HEK293 (cell line): ENCODE data around the gene MOG.

Experiments used
- CTCF ChIA-PET: fragments of 350-600 bp; formaldehyde crosslinking; extraction: SDS; loops from one replicate; lab custom pipeline; 2021; ENCODE audit warnings: antibody characterized with exemption; lab: Yijun Ruan, JAX
- POLR2A ChIA-PET: fragments of 300-600 bp; formaldehyde crosslinking; extraction: SDS; loops from one replicate; lab custom pipeline; 2020; ENCODE audit warnings: antibody characterized with exemption, inconsistent platforms; lab: Yijun Ruan, JAX
- H3K27ac ChIP-seq: fragments of 200-500 bp; sonication (Bioruptor generic); 2 replicates; pipeline ENCODE4 v1.5.1; 2014; ENCODE audit warnings: low read depth, low read length, control low read depth, inconsistent platforms; ENCODE audit errors: extremely low read depth
- H3K36me3 ChIP-seq, 2 experiments: fragments of 200-500 bp in 1 of 2; sonication (Bioruptor generic) in 1 of 2; 1 replicate in 1 of 2; 2 replicates in 1 of 2; pipeline ENCODE4 v1.5.1; 2014 to 2017; ENCODE audit warnings: inconsistent platforms in 2 of 2, low read length in 2 of 2; ENCODE audit not compliant: control insufficient read depth in 2 of 2, insufficient read depth in 1 of 2
- H3K4me1 ChIP-seq: fragments of 200-500 bp; sonication (Bioruptor generic); 2 replicates; pipeline ENCODE4 v1.5.1; 2014; ENCODE audit warnings: mild to moderate bottlenecking, low read length, inconsistent platforms; ENCODE audit not compliant: control insufficient read depth, insufficient read depth
- H3K4me3 ChIP-seq: 2 replicates; pipeline ENCODE4 v1.5.1; 2011; ENCODE audit warnings: low read depth, mild to moderate bottlenecking, control low read depth, low read length, moderate library complexity
- H3K9me3 ChIP-seq: fragments of 200-500 bp; sonication (Bioruptor generic); 2 replicates; pipeline ENCODE4 v1.5.1; 2014; ENCODE audit warnings: low read depth, low read length, inconsistent platforms; ENCODE audit not compliant: control insufficient read depth, insufficient read depth
- CTCF ChIP-seq: fragments of 450-650 bp; formaldehyde crosslinking; IDR thresholded peaks from 2 replicates; pipeline ENCODE4 v1.5.1; 2016; ENCODE audit warnings: missing biosample characterization, missing genetic modification characterization
- OVOL3 ChIP-seq: fragments of 450-650 bp; formaldehyde crosslinking; IDR thresholded peaks from 2 replicates; pipeline ENCODE4 v1.5.1; 2016; ENCODE audit warnings: missing biosample characterization, missing genetic modification characterization
- PRDM1 ChIP-seq: fragments of 450-650 bp; formaldehyde crosslinking; IDR thresholded peaks from 2 replicates; pipeline ENCODE4; 2016; ENCODE audit warnings: missing biosample characterization, missing genetic modification characterization
- ZBTB48 ChIP-seq: fragments of 450-650 bp; formaldehyde crosslinking; IDR thresholded peaks from 2 replicates; pipeline ENCODE4 v1.5.1; 2016; ENCODE audit warnings: missing biosample characterization, missing genetic modification characterization
- ZNF157 ChIP-seq: fragments of 450-650 bp; formaldehyde crosslinking; IDR thresholded peaks from 2 replicates; pipeline ENCODE4 v1.5.1; 2016; ENCODE audit warnings: missing biosample characterization, missing genetic modification characterization
- ZNF169 ChIP-seq: fragments of 450-650 bp; formaldehyde crosslinking; IDR thresholded peaks from 2 replicates; pipeline ENCODE4 v1.5.1; 2016; ENCODE audit warnings: missing biosample characterization, missing genetic modification characterization
- ZNF248 ChIP-seq: fragments of 450-650 bp; formaldehyde crosslinking; IDR thresholded peaks from 2 replicates; pipeline ENCODE4 v1.5.1; 2017; ENCODE audit warnings: missing biosample characterization, missing genetic modification characterization
- ZNF518A ChIP-seq: fragments of 450-650 bp; formaldehyde crosslinking; conservative IDR thresholded peaks from 2 replicates; pipeline ENCODE4 v1.5.1; 2016; ENCODE audit warnings: low read depth, missing biosample characterization, missing genetic modification characterization
- ZNF558 ChIP-seq: fragments of 450-650 bp; formaldehyde crosslinking; IDR thresholded peaks from 2 replicates; pipeline ENCODE4 v1.5.1; 2016; ENCODE audit warnings: missing biosample characterization, missing genetic modification characterization
- ZNF561 ChIP-seq: fragments of 450-650 bp; IDR thresholded peaks from 2 replicates; pipeline ENCODE4 v1.5.1; 2018; ENCODE audit warnings: missing biosample characterization, missing genetic modification characterization, borderline replicate concordance
- ZNF600 ChIP-seq: fragments of 450-650 bp; formaldehyde crosslinking; IDR thresholded peaks from 2 replicates; pipeline ENCODE4 v1.5.1; 2016; ENCODE audit warnings: missing biosample characterization, missing genetic modification characterization
- ZNF623 ChIP-seq: fragments of 450-650 bp; formaldehyde crosslinking; IDR thresholded peaks from 2 replicates; pipeline ENCODE4 v1.5.1; 2016; ENCODE audit warnings: missing biosample characterization, missing genetic modification characterization
- ZNF654 ChIP-seq: fragments of 450-650 bp; formaldehyde crosslinking; IDR thresholded peaks from 2 replicates; pipeline ENCODE4 v1.5.1; 2016; ENCODE audit warnings: low read depth, missing biosample characterization, missing genetic modification characterization
- ZNF692 ChIP-seq: fragments of 450-650 bp; formaldehyde crosslinking; IDR thresholded peaks from 2 replicates; pipeline ENCODE4 v1.5.1; 2016; ENCODE audit warnings: missing biosample characterization, missing genetic modification characterization
- ZNF704 ChIP-seq: fragments of 450-650 bp; formaldehyde crosslinking; IDR thresholded peaks from 2 replicates; pipeline ENCODE4 v1.5.1; 2016; ENCODE audit warnings: missing biosample characterization, missing genetic modification characterization
- ZSCAN16 ChIP-seq: fragments of 450-650 bp; formaldehyde crosslinking; IDR thresholded peaks from 2 replicates; pipeline ENCODE4 v1.5.1; 2016; ENCODE audit warnings: missing biosample characterization, missing genetic modification characterization
- ZSCAN4 ChIP-seq: fragments of 450-650 bp; formaldehyde crosslinking; IDR thresholded peaks from 2 replicates; pipeline ENCODE4 v1.5.1; 2017; ENCODE audit warnings: missing biosample characterization, missing genetic modification characterization

MOG gene

GRCh38 chr6:29629571-29629970, 27.3 kb upstream of the MOG start:
- CTCF ChIA-PET, result interaction anchor here (0.7 to 4.3 kb wide), 9 partner anchors 17 to 272 kb away, joined by 3 to 19 read pairs (median 5); no protein-coding TSS in a partner anchor
- Histone ChIP-seq H3K4me1 (peaks cover 14% of the 10 kb centered on the region), H3K4me3 (no peak overlapping the region), H3K27ac (no peak overlapping the region), H3K36me3 (peaks cover 0 to 14% of the 10 kb centered on the region in 2 experiments; a peak in 1 of 3 replicates), H3K9me3 (no peaks in the 10 kb centered on the region)
- POLR2A ChIA-PET, result interaction anchor here (0.7 to 3.2 kb wide), 4 partner anchors 24 to 335 kb away, joined by 3 to 18 read pairs (median 4); no protein-coding TSS in a partner anchor
- TF ChIP-seq PRDM1 (tag by site-specific recombination) (peak; percentile 36; the same call in 1 of the 2 replicates), ZSCAN4 (no peak)

GRCh38 chr6:29630315-29630714, 26.6 kb upstream of the MOG start:
- POLR2A ChIA-PET, result interaction anchor here (0.7 kb wide), 1 partner anchor 65 kb away, joined by 3 read pairs; no protein-coding TSS in a partner anchor
- no peak for TF ChIP-seq ZBTB48 (tag by site-specific recombination)
- TF ChIP-seq ZNF692 (tag by site-specific recombination), result no peak
- TF ChIP-seq ZNF169 (tag by site-specific recombination), result no peak
- TF ChIP-seq OVOL3 (tag by site-specific recombination), result no peak
- no peak for TF ChIP-seq CTCF
- TF ChIP-seq ZNF623 (tag by site-specific recombination), result no peak
- TF ChIP-seq ZNF248 (tag by site-specific recombination), result no peak
- TF ChIP-seq ZNF561 (tag by site-specific recombination), result no peak
- no peak for TF ChIP-seq ZNF558 (tag by site-specific recombination)
- TF ChIP-seq ZSCAN16 (tag by site-specific recombination), result no peak
- no peak for TF ChIP-seq ZNF600 (tag by site-specific recombination)
- no peak for TF ChIP-seq ZNF704 (tag by site-specific recombination)
- TF ChIP-seq ZNF157, result no peak
- TF ChIP-seq ZNF518A (tag by site-specific recombination), result no peak
- TF ChIP-seq ZNF654, result no peak
- Histone ChIP-seq H3K4me3 (no peak overlapping the region), H3K27ac (no peak overlapping the region), H3K9me3 (no peaks in the 10 kb centered on the region), H3K4me1 (peaks cover 7% of the 10 kb centered on the region), H3K36me3 (peaks cover 0 to 14% of the 10 kb centered on the region in 2 experiments; a peak in 1 of 3 replicates)
- CTCF ChIA-PET, result interaction anchor here (0.8 to 4.3 kb wide), 6 partner anchors 17 to 273 kb away, joined by 3 to 19 read pairs (median 6); no protein-coding TSS in a partner anchor
